NOMO-1 treated with dmso at 0.1 percent for 144 hours (cell line): Measurements from ENCODE around the gene GDF11.
A peak's percentile ranks its signal among the peaks of the same experiment; 100 is the strongest.

Source experiments
- DNase-seq: peaks from one replicate; lab custom pipeline; 2025; ENCODE audit not compliant: unreplicated experiment; lab: John Stamatoyannopoulos, UW

The GDF11 gene

GRCh38 chr12:55742719-55743405, at the start of gene GDF11:
Gene GDF11, plus strand, starts transcription at chr12:55743122. Its CDS starts 195 bp downstream, at chr12:55743317.
- peak; percentile 56 for DNase-seq

GRCh38 chr12:55693323-55694187, 49.4 kb upstream of the GDF11 start:
- DNase-seq: no peak

GRCh38 chr12:55694188-55694515, 48.8 kb upstream of the GDF11 start:
- DNase-seq: no peak

GRCh38 chr12:55694651-55695050, 48.3 kb upstream of the GDF11 start:
- DNase-seq: no peak

GRCh38 chr12:55695349-55695748, 47.6 kb upstream of the GDF11 start:
- DNase-seq: no peak

- no peak for DNase-seq
Observed at GRCh38 chr12:55696141-55696540, 46.8 kb upstream of the GDF11 start.

GRCh38 chr12:55696796-55697462, 46.0 kb upstream of the GDF11 start:
- no peak for DNase-seq

- DNase-seq: no peak
Observed at GRCh38 chr12:55697686-55698085, 45.2 kb upstream of the GDF11 start.

GRCh38 chr12:55698241-55698955, 44.5 kb upstream of the GDF11 start:
- no peak for DNase-seq

- no peak for DNase-seq
Observed at GRCh38 chr12:55698965-55699364, 44.0 kb upstream of the GDF11 start.

GRCh38 chr12:55699471-55700055, 43.4 kb upstream of the GDF11 start:
- no peak for DNase-seq

- peak; percentile 56 for DNase-seq
Observed at GRCh38 chr12:55700255-55701018, 42.5 kb upstream of the GDF11 start.

- DNase-seq: no peak
Observed at GRCh38 chr12:55702861-55703260, 40.1 kb upstream of the GDF11 start.

- no peak for DNase-seq
Observed at GRCh38 chr12:55703288-55703687, 39.6 kb upstream of the GDF11 start.

- no peak for DNase-seq
Observed at GRCh38 chr12:55703901-55704761, 38.8 kb upstream of the GDF11 start.

- DNase-seq: no peak
Observed at GRCh38 chr12:55704824-55705718, 37.9 kb upstream of the GDF11 start.

GRCh38 chr12:55705782-55706402, 37.0 kb upstream of the GDF11 start:
- no peak for DNase-seq
